Mesothelial cell of epicardium (in vitro differentiated cells): ENCODE data around the gene TCEA3. TPM values are rescaled to one million over a fixed set of nuclear protein-coding genes. Genes with fewer than 3 reads are reported as not detected.

Experiments used
- DNase-seq, 2 experiments: peaks; one replicate each; pipeline ENCODE4 v3.0.0; 2021; ENCODE audit warnings: low spot score in 2 of 2; ENCODE audit not compliant: unreplicated experiment in 2 of 2
- H3K27ac Mint-ChIP-seq: 2 replicates; pipeline ENCODE4 v1.8.0; 2021; ENCODE audit warnings: mixed read lengths
- H3K27me3 Mint-ChIP-seq: 2 replicates; pipeline ENCODE4 v1.8.0; 2021; ENCODE audit warnings: low read depth, mixed read lengths
- H3K36me3 Mint-ChIP-seq: 2 replicates; pipeline ENCODE4 v1.8.0; 2021; ENCODE audit warnings: mixed read lengths
- H3K4me1 Mint-ChIP-seq: 2 replicates; pipeline ENCODE4 v1.8.0; 2021; ENCODE audit warnings: mixed read lengths
- H3K4me3 Mint-ChIP-seq: 2 replicates; pipeline ENCODE4 v1.8.0; 2021; ENCODE audit warnings: mild to moderate bottlenecking, moderate library complexity, mixed read lengths
- H3K9me3 Mint-ChIP-seq: 2 replicates; pipeline ENCODE4 v1.8.0; 2021; ENCODE audit warnings: mixed read lengths
- CTCF ChIP-seq: fragments of 200-600 bp; sonication (generic); IDR thresholded peaks from one replicate; pipeline ENCODE4 v1.5.0; 2021; ENCODE audit warnings: antibody characterized with exemption; ENCODE audit not compliant: unreplicated experiment
- total RNA-seq: library from RNA; stranded (reverse); gene quantifications from 3 replicates; pipeline ENCODE4 v1.2.1, GENCODE V29; 2021

TCEA3 gene
- total RNA-seq, 1 donor from 2014 or later: 10.0 TPM

- no peaks in the 10 kb centered on the region for H3K9me3 Mint-ChIP-seq
- no peak for DNase-seq
- H3K4me3 Mint-ChIP-seq: peak overlapping the region; percentile 73
- H3K27me3 Mint-ChIP-seq: peaks cover 39% of the 10 kb centered on the region
- peaks cover 19% of the 10 kb centered on the region for H3K36me3 Mint-ChIP-seq
- no peak for TF ChIP-seq CTCF
- H3K4me1 Mint-ChIP-seq: peaks cover 22% of the 10 kb centered on the region
- peak overlapping the region; percentile 30 for H3K27ac Mint-ChIP-seq
Observed at GRCh38 chr1:23423415-23424292, 894 bp downstream of the TCEA3 start.

- Mint-ChIP-seq H3K4me3 (peak overlapping the region; percentile 73), H3K9me3 (no peaks in the 10 kb centered on the region), H3K4me1 (peaks cover 23% of the 10 kb centered on the region), H3K27me3 (peaks cover 39% of the 10 kb centered on the region), H3K36me3 (peaks cover 12% of the 10 kb centered on the region), H3K27ac (peak overlapping the region; percentile 30)
- no peak for TF ChIP-seq CTCF
- DNase-seq: no peak
Observed at GRCh38 chr1:23422941-23423340, 1.6 kb downstream of the TCEA3 start.

DNA sequence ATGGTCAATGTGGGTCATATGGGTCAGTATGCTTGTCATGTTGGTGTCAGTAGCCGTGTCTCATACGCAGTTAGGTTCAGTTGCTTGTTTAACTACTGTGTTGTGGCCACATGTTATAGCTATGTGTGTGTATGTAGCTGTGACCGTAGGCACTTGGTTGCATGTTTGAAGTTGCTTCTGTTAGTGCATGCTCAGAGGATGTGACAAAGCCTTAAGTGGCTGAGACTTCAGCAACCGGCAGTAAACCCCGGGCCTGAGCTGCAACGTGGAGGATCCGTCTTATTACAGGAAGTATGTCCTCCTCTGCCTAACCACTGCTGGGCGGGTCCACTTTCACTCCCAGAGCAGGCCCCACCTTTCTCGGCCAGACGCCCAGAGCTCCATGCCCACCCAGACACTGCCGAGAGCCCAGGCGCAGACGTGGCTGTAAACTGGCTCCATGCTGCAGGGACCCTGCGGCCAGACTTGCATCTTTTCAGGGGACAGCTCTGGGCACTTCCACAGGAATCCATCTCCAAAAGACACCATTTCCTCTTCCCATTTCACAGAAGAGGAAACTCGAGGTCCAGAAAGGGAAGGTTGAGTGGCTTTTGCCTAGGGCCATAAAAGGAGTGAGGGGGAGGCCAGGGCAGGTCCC is 2.2 kb downstream of the TCEA3 start:
- no peak for TF ChIP-seq CTCF
- peak in 1 of 2 experiments; percentile 52 for DNase-seq
- H3K36me3 Mint-ChIP-seq: peaks cover 10% of the 10 kb centered on the region
- H3K9me3 Mint-ChIP-seq: no peaks in the 10 kb centered on the region
- no peak overlapping the region for H3K27ac Mint-ChIP-seq
- H3K27me3 Mint-ChIP-seq: peaks cover 39% of the 10 kb centered on the region
- no peak overlapping the region for H3K4me3 Mint-ChIP-seq
- H3K4me1 Mint-ChIP-seq: peaks cover 29% of the 10 kb centered on the region

DNA sequence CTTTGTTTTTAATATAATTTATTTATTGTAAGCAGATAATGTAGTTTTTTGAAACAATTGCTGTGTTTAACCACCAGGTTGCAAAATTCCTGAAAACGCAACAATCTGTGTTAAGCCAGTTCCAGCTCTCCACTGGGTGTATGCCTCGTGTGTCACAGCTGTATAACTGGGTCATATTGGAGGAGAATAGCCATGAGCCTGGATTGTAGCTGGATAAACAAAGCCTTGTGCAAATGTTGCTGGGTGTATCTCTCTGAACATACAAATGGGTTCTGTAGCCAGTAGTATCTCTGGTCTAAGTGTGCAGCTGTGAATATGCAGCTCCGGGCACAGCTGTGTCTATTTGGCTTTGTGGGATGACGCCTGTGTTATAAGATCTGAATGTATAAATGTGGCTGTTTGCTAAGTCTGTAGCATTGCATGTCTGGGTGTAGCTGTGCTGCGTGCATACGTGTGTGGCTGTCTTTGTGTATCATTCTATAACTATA is 2.8 kb downstream of the TCEA3 start:
- no peak overlapping the region for H3K4me3 Mint-ChIP-seq
- H3K27ac Mint-ChIP-seq: no peak overlapping the region
- H3K36me3 Mint-ChIP-seq: peaks cover 10% of the 10 kb centered on the region
- TF ChIP-seq CTCF: peak; percentile 50
- peaks cover 39% of the 10 kb centered on the region for H3K27me3 Mint-ChIP-seq
- H3K4me1 Mint-ChIP-seq: peaks cover 30% of the 10 kb centered on the region
- no peak for DNase-seq
- H3K9me3 Mint-ChIP-seq: no peaks in the 10 kb centered on the region

- Mint-ChIP-seq H3K27ac (no peak overlapping the region), H3K9me3 (no peaks in the 10 kb centered on the region), H3K4me3 (no peak overlapping the region), H3K36me3 (peaks cover 6% of the 10 kb centered on the region), H3K27me3 (peaks cover 38% of the 10 kb centered on the region), H3K4me1 (peaks cover 30% of the 10 kb centered on the region)
- no peak for TF ChIP-seq CTCF
- no peak for DNase-seq
Observed at GRCh38 chr1:23421343-23421742, 3.2 kb downstream of the TCEA3 start.
